GM12865 (cell line): ENCODE data around the gene TIMM17B.

Experiments
- DNase-seq: peaks from one replicate; pipeline ENCODE4 v3.0.0; 2010; ENCODE audit warnings: low read depth
- H3K4me3 ChIP-seq: 2 replicates; pipeline ENCODE4 v1.5.1; 2011; ENCODE audit warnings: mild to moderate bottlenecking, low read depth, low read length, control low read depth
- CTCF ChIP-seq: IDR thresholded peaks from 2 replicates; pipeline ENCODE4 v1.5.1; 2011; ENCODE audit warnings: low read length, control low read depth, low read depth, inconsistent platforms; ENCODE audit not compliant: insufficient read depth; ENCODE audit errors: missing control alignments

The TIMM17B gene

DNA sequence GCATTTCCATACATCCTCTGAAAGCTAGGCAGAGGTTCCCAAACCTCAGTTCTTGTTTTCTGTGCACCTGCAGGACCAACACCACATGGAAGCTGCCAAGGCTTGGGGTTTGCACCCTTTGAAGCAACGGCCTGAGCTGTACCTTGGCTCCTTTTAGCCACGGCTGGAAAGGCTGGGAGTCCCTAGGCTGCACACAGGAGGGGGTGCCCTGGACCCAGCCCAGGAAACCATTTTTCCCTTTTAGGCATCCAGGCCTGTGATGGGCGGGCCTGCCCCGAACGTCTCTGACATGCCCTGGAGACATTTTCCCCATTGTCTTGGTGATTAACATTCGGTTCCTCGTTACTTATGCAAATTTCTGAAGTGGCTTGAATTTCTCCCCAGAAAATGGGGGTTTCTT lies 44.7 kb downstream of the TIMM17B start:
- DNase-seq = no peak
- TF ChIP-seq CTCF = no peak
- no peak overlapping the region for H3K4me3 ChIP-seq

DNA sequence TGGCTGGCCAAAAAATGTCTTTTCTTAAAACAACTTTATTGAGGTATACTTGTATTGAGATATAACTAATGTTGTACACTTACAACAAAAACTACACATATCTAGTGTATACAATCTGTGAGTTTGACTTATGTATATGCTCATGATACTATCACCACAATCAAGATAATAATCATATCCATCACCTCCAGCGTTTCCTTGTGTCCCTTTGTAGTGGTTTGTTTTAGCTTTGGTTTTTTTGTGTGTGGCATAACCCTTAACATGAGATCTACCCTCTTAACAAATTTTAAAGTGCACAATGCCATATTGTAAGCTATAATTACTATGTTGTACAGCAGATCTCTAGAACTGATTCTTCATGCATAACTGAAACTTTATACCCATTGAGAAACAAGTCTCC lies 48.7 kb downstream of the TIMM17B start:
- no peak for DNase-seq
- TF ChIP-seq CTCF = no peak
- H3K4me3 ChIP-seq = no peak overlapping the region
